Neural cell (in vitro differentiated cells): ENCODE results near the gene PPP1R1A.

Source experiments
- CTCF ChIP-seq: fragments of 450-650 bp; IDR thresholded peaks from 2 replicates; pipeline ENCODE4 v1.5.1; 2014; ENCODE audit warnings: antibody characterized with exemption, mild to moderate bottlenecking, moderate library complexity; ENCODE audit not compliant: poor library complexity, severe bottlenecking
- EP300 ChIP-seq: fragments of 450-650 bp; conservative IDR thresholded peaks from 2 replicates; pipeline ENCODE4 v1.6.1; 2014; ENCODE audit warnings: antibody characterized with exemption, mild to moderate bottlenecking, moderate library complexity; ENCODE audit not compliant: poor library complexity, severe bottlenecking
- EZH2 ChIP-seq: fragments of 200-600, 300-800 bp; shearing (Covaris generic), sonication (generic); IDR thresholded peaks from 2 replicates; pipeline ENCODE4 v1.6.1; 2014; ENCODE audit warnings: antibody characterized with exemption, low read length, borderline replicate concordance, mild to moderate bottlenecking; ENCODE audit not compliant: insufficient read depth, poor library complexity, severe bottlenecking
- MXI1 ChIP-seq: fragments of 450-650 bp; conservative IDR thresholded peaks from 2 replicates; pipeline ENCODE4 v1.6.1; 2014; ENCODE audit warnings: antibody characterized with exemption, mild to moderate bottlenecking; ENCODE audit not compliant: poor library complexity, severe bottlenecking
- POLR2AphosphoS5 ChIP-seq: IDR thresholded peaks from 2 replicates; pipeline ENCODE4 v1.6.1; 2012
- RAD21 ChIP-seq: fragments of 450-650 bp; conservative IDR thresholded peaks from 2 replicates; pipeline ENCODE4 v1.6.1; 2014; ENCODE audit warnings: antibody characterized with exemption, mild to moderate bottlenecking, moderate library complexity
- SMC3 ChIP-seq: fragments of 450-650 bp; conservative IDR thresholded peaks from 2 replicates; pipeline ENCODE4 v1.6.1; 2014; ENCODE audit warnings: antibody characterized with exemption, mild to moderate bottlenecking, moderate library complexity; ENCODE audit not compliant: poor library complexity

- TF ChIP-seq CTCF = no peak
- no peak for TF ChIP-seq EP300
- TF ChIP-seq SMC3 = no peak
- no peak for TF ChIP-seq POLR2AphosphoS5
- TF ChIP-seq RAD21 = no peak
- TF ChIP-seq EZH2 = no peak
- TF ChIP-seq MXI1 = no peak
Measured at GRCh38 chr12:54558311-54558710, 30.1 kb downstream of the PPP1R1A start.
